Stimulated activated CD8-positive, alpha-beta memory T cell treated with anti-CD3 and anti-CD28 coated beads, Interleukin-2, amount 100 ng/mL, for 1 hour (primary cell): ENCODE data around the gene KRTAP19-8.

Source experiments
- DNase-seq, 2 donors: peaks; one replicate each; pipeline ENCODE4 v3.0.0-alpha.2; 2020; ENCODE audit warnings: low read depth in 2 of 2

Gene KRTAP19-8

GRCh38 chr21:31038376-31038775 is at the start of gene KRTAP19-8:
TSS of gene KRTAP19-8 (minus strand) at chr21:31038476. CDS start at chr21:31038443, 33 bp downstream.
- no peak for DNase-seq

- no peak for DNase-seq
Measured at GRCh38 chr21:31087639-31088473, 49.6 kb upstream of the KRTAP19-8 start.

- no peak for DNase-seq
Measured at GRCh38 chr21:31084689-31085088, 46.4 kb upstream of the KRTAP19-8 start.

GRCh38 chr21:31078796-31079195 is 40.5 kb upstream of the KRTAP19-8 start:
- no peak for DNase-seq

- DNase-seq, result no peak
Measured at GRCh38 chr21:31078216-31078615, 39.9 kb upstream of the KRTAP19-8 start.

GRCh38 chr21:31075848-31076247 is 37.6 kb upstream of the KRTAP19-8 start:
- no peak for DNase-seq

- DNase-seq, result no peak
Measured at GRCh38 chr21:31072533-31072932, 34.3 kb upstream of the KRTAP19-8 start.

GRCh38 chr21:31064803-31065202 is 26.5 kb upstream of the KRTAP19-8 start:
- DNase-seq, result no peak

- DNase-seq, result no peak
Measured at GRCh38 chr21:31052489-31053142, 14.3 kb upstream of the KRTAP19-8 start.

GRCh38 chr21:31050577-31051157 is 12.4 kb upstream of the KRTAP19-8 start:
- DNase-seq, result no peak

GRCh38 chr21:31045841-31046240 is 7.6 kb upstream of the KRTAP19-8 start:
- DNase-seq, result no peak

- DNase-seq, result no peak
Measured at GRCh38 chr21:31043471-31043870, 5.2 kb upstream of the KRTAP19-8 start.

- DNase-seq, result no peak
Measured at GRCh38 chr21:31042080-31042464, 3.8 kb upstream of the KRTAP19-8 start.

GRCh38 chr21:31041295-31042079 is 3.2 kb upstream of the KRTAP19-8 start:
- DNase-seq, result no peak

GRCh38 chr21:31034378-31034777 is 3.9 kb downstream of the KRTAP19-8 start:
- no peak for DNase-seq

GRCh38 chr21:31030367-31031106 is 7.7 kb downstream of the KRTAP19-8 start:
- no peak for DNase-seq

- no peak for DNase-seq
Measured at GRCh38 chr21:31023680-31024079, 14.6 kb downstream of the KRTAP19-8 start.

- DNase-seq, result no peak
Measured at GRCh38 chr21:31022306-31022705, 16.0 kb downstream of the KRTAP19-8 start.

- no peak for DNase-seq
Measured at GRCh38 chr21:31018232-31018631, 20.0 kb downstream of the KRTAP19-8 start.

- no peak for DNase-seq
Measured at GRCh38 chr21:31014891-31015290, 23.4 kb downstream of the KRTAP19-8 start.
